GM23338 (cell line): Measurements from ENCODE around the gene MOB3C. TPM values are rescaled to one million over a fixed set of nuclear protein-coding genes. Genes with fewer than 3 reads are reported as not detected.

Experiments used
- ATAC-seq: fragments of 200-7000 bp; cut with Tn5 transposase; 3 replicates; pipeline ENCODE4 v1.9.1; 2020
- DNase-seq: peaks from one replicate; pipeline ENCODE4 v3.0.0-alpha.2; 2015; ENCODE audit warnings: low spot score
- H2AFZ ChIP-seq: fragments of 200-600 bp; sonication (generic); 2 replicates; pipeline ENCODE4 v1.8.0; 2016; ENCODE audit warnings: antibody characterized with exemption, mild to moderate bottlenecking, moderate library complexity
- H3F3A ChIP-seq: fragments of 200-600 bp; sonication (generic); replicated peaks from 2 replicates; pipeline ENCODE4 v1.8.0; 2017; ENCODE audit warnings: antibody characterized with exemption, mixed run types, low read depth
- H3K27ac ChIP-seq: fragments of 200-600 bp; sonication (generic); 2 replicates; pipeline ENCODE4 v1.6.1; 2016; ENCODE audit warnings: low read depth
- H3K27me3 ChIP-seq: fragments of 200-600 bp; sonication (generic); 2 replicates; pipeline ENCODE4 v1.8.0; 2016; ENCODE audit warnings: mild to moderate bottlenecking, mixed run types, moderate library complexity; ENCODE audit not compliant: insufficient read depth
- H3K36me3 ChIP-seq: fragments of 200-600 bp; sonication (generic); 2 replicates; pipeline ENCODE4 v1.8.0; 2016; ENCODE audit warnings: mild to moderate bottlenecking; ENCODE audit not compliant: insufficient read depth
- H3K4me1 ChIP-seq: fragments of 200-600 bp; sonication (generic); 2 replicates; pipeline ENCODE4 v1.8.0; 2016; ENCODE audit warnings: mild to moderate bottlenecking, moderate library complexity; ENCODE audit not compliant: insufficient read depth
- H3K4me2 ChIP-seq: fragments of 200-600 bp; sonication (generic); 2 replicates; pipeline ENCODE4 v1.7.1; 2017; ENCODE audit warnings: mixed run types
- H3K4me3 ChIP-seq: fragments of 200-600 bp; sonication (generic); 2 replicates; pipeline ENCODE4 v1.6.1; 2016; ENCODE audit warnings: mixed run types
- H3K79me2 ChIP-seq: fragments of 200-600 bp; sonication (generic); replicated peaks from 2 replicates; pipeline ENCODE4 v1.8.0; 2017; ENCODE audit warnings: mild to moderate bottlenecking; ENCODE audit not compliant: insufficient read depth
- H3K9me2 ChIP-seq: fragments of 200-600 bp; sonication (generic); 2 replicates; pipeline ENCODE4 v1.8.0; 2017; ENCODE audit not compliant: insufficient read depth
- H4K20me1 ChIP-seq: fragments of 200-600 bp; sonication (generic); replicated peaks from 2 replicates; pipeline ENCODE4 v1.8.0; 2017; ENCODE audit warnings: mild to moderate bottlenecking; ENCODE audit not compliant: insufficient read depth
- H3K27ac Mint-ChIP-seq: 2 replicates; pipeline ENCODE4 v1.8.0; 2020; ENCODE audit warnings: inconsistent platforms, mild to moderate bottlenecking, moderate library complexity, mixed read lengths
- H3K27me3 Mint-ChIP-seq: 3 replicates; pipeline ENCODE4 v1.8.0; 2022; ENCODE audit warnings: low read depth, mild to moderate bottlenecking, moderate library complexity, mixed read lengths, inconsistent platforms; ENCODE audit not compliant: insufficient read depth, poor library complexity
- H3K36me3 Mint-ChIP-seq: 3 replicates; pipeline ENCODE4 v1.8.0; 2021; ENCODE audit warnings: low read depth, mild to moderate bottlenecking, inconsistent platforms, moderate library complexity, mixed read lengths
- H3K4me1 Mint-ChIP-seq: 3 replicates; pipeline ENCODE4 v1.8.0; 2020; ENCODE audit warnings: mild to moderate bottlenecking, inconsistent platforms, mixed read lengths
- H3K4me3 Mint-ChIP-seq: 3 replicates; pipeline ENCODE4 v1.8.0; 2021; ENCODE audit warnings: moderate library complexity, mild to moderate bottlenecking, inconsistent platforms, mixed read lengths
- H3K9me3 Mint-ChIP-seq: 3 replicates; pipeline ENCODE4 v1.8.0; 2020; ENCODE audit warnings: moderate library complexity, mild to moderate bottlenecking, inconsistent platforms, mixed read lengths
- ETS1 ChIP-seq: IDR thresholded peaks from 2 replicates; pipeline ENCODE4 v1.6.1; 2016; ENCODE audit warnings: antibody characterized with exemption
- EZH2 ChIP-seq: fragments of 200-600 bp; sonication (generic); IDR thresholded peaks from one replicate; pipeline ENCODE4 v1.8.0; 2017; ENCODE audit warnings: antibody characterized with exemption, mild to moderate bottlenecking, low read depth; ENCODE audit not compliant: unreplicated experiment
- JUNB ChIP-seq: IDR thresholded peaks from one replicate; pipeline ENCODE4 v1.6.1; 2016; ENCODE audit warnings: antibody characterized with exemption; ENCODE audit not compliant: unreplicated experiment
- POLR2AphosphoS5 ChIP-seq: IDR thresholded peaks from 2 replicates; pipeline ENCODE4 v1.6.1; 2016; ENCODE audit warnings: antibody characterized with exemption, low read depth
- ZNF114 ChIP-seq: fragments of 250-450 bp; sonication (Bioruptor Pico); IDR thresholded peaks from 2 replicates; pipeline ENCODE4 v1.5.0; 2020; ENCODE audit warnings: mild to moderate bottlenecking, moderate library complexity
- polyA plus RNA-seq: library from polyadenylated mRNA; unstranded; fragments of >200 nt; fragmentation: Nextera tagmentation; extraction: Ambion mirVana; gene quantifications from 2 replicates; pipeline ENCODE4 v1.2.1, GENCODE V29; 2016
- total RNA-seq: library from RNA; depleted of rRNA; stranded (reverse); fragments of >200 nt; shearing (Covaris generic); gene quantifications from 2 replicates; pipeline ENCODE4 v1.2.3, GENCODE V29; 2014
- TF ChIP-seq, protein P1 (sequence below): IDR thresholded peaks from one replicate; pipeline ENCODE4 v1.6.1; 2018; ENCODE audit warnings: antibody characterized with exemption; ENCODE audit not compliant: unreplicated experiment

Gene MOB3C
- total and polyA plus RNA-seq, 2 experiments from 2014 or later = 1.1 to 6.2 TPM

DNA sequence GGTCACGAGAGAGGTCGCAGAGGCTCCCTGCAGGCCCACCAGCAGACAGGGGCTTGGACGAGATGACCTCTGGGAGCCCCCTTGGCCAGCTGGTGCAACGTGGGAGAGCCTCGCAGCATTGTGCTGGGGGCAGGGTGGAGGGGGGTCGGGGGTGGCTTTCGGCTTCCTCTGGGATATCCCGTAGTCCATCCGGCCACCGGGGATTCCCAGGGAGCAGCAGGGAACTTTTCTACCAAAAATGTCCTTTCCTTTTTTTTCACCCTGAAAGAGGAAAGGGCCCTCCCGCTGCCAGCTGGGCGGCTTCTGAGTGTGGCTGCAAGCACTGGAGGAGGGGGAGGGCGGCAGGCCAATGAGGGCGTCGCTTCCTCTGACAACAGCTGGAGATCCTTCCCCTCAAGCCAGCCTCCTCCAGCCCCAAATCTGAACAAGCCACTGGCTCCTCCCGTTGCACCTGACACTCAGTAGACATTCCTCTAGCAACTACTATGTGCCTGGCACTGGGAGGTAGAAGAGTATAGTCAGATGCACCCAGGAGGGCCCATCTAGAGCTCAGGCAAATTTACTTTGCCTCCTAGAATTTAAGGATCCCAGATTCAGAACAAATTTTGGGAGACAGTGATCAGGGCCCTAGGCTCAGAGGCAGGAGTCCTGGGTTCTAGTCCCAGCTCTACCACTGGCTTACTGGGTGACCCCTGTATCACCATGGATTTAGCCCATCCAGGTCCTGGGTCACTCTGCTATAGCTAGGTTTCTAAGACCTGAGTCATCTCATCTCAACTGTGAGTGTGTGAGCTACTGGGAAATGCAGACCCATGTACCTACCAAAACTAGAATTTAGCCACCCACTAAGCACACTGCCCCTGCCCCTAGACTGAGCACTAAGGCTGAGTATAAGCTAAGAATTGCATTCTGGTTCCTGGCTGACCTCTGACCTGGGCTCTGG lies 2.7 kb downstream of the MOB3C start:
- Mint-ChIP-seq H3K36me3 (peaks cover 11% of the 10 kb centered on the region; the same call in 2 of the 3 replicates), H3K4me3 (peak overlapping the region; percentile 62), H3K27me3 (peaks cover 26% of the 10 kb centered on the region), H3K4me1 (peaks cover 62% of the 10 kb centered on the region), H3K9me3 (no peaks in the 10 kb centered on the region), H3K27ac (peak overlapping the region; percentile 82)
- Histone ChIP-seq H3K9me2 (no peaks in the 10 kb centered on the region), H3F3A (no peaks in the 10 kb centered on the region), H2AFZ (peak overlapping the region; percentile 8; the same call in 1 of the 2 replicates), H3K27me3 (peaks cover 18% of the 10 kb centered on the region), H4K20me1 (no peaks in the 10 kb centered on the region), H3K79me2 (no peaks in the 10 kb centered on the region), H3K4me2 (peak overlapping the region; percentile 53), H3K4me3 (peak overlapping the region; percentile 39; the same call in 1 of the 2 replicates), H3K36me3 (no peaks in the 10 kb centered on the region), H3K4me1 (peaks cover 34% of the 10 kb centered on the region), H3K27ac (peak overlapping the region; percentile 89)
- TF ChIP-seq POLR2AphosphoS5 (0 out of 2 replicates have a peak, but pooled peaks have one; percentile 17), ETS1 (no peak)
- DNase-seq (peak; percentile 92), ATAC-seq (peak; percentile 81)

DNA sequence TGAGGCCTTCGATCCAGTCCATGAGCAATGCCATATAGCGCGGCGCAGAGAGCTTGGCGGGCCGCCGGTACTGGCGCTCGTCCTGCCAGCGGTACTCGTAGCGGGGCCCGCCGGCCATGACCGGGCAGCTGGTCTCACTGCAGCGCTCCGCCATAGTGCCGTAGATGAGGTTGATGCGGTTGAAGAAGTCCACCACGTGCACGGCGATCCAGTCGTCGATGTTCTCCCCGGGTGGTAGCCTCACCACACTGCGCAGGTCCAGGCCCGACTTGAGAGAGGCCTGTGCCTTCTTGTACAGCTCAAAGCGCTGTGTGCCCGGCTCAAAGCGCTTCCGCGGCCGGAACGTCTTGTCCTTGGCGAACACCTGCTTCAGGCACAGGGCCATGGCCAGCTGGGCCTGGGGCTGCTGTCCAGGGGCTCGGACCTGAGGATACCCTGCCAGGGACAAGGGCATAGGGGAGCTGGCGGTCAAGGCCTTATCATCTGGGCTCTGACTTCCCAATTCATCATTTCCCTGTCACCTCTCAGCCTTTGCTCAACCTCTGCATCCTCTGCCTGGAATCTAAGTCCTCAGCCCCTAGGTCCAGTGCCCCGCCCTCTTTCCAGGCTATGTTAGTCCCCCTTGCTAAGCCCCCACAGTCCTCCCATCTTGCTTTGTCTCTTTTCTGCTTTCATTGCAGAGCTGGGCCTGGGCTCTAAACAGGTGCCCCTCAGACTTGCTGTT lies 3.5 kb downstream of the MOB3C start:
- Mint-ChIP-seq H3K9me3 (no peaks in the 10 kb centered on the region), H3K4me1 (peaks cover 62% of the 10 kb centered on the region), H3K27ac (peak overlapping the region; percentile 82), H3K36me3 (peaks cover 17% of the 10 kb centered on the region), H3K27me3 (peaks cover 26% of the 10 kb centered on the region), H3K4me3 (peak overlapping the region; percentile 62)
- peaks cover 34% of the 10 kb centered on the region for H3K4me1 ChIP-seq
- no peaks in the 10 kb centered on the region for H3K36me3 ChIP-seq
- H3K79me2 ChIP-seq = no peaks in the 10 kb centered on the region
- no peaks in the 10 kb centered on the region for H4K20me1 ChIP-seq
- peak overlapping the region; percentile 89 for H3K27ac ChIP-seq
- no peaks in the 10 kb centered on the region for H3F3A ChIP-seq
- DNase-seq (peak; percentile 60), ATAC-seq (peak; percentile 20)
- H3K4me2 ChIP-seq = peak overlapping the region; percentile 53
- H3K9me2 ChIP-seq = no peaks in the 10 kb centered on the region
- TF ChIP-seq EZH2 (no peak), JUNB (no peak), ZNF114 (CRISPR knock-in tag) (no peak)
- TF ChIP-seq, protein P1, sequence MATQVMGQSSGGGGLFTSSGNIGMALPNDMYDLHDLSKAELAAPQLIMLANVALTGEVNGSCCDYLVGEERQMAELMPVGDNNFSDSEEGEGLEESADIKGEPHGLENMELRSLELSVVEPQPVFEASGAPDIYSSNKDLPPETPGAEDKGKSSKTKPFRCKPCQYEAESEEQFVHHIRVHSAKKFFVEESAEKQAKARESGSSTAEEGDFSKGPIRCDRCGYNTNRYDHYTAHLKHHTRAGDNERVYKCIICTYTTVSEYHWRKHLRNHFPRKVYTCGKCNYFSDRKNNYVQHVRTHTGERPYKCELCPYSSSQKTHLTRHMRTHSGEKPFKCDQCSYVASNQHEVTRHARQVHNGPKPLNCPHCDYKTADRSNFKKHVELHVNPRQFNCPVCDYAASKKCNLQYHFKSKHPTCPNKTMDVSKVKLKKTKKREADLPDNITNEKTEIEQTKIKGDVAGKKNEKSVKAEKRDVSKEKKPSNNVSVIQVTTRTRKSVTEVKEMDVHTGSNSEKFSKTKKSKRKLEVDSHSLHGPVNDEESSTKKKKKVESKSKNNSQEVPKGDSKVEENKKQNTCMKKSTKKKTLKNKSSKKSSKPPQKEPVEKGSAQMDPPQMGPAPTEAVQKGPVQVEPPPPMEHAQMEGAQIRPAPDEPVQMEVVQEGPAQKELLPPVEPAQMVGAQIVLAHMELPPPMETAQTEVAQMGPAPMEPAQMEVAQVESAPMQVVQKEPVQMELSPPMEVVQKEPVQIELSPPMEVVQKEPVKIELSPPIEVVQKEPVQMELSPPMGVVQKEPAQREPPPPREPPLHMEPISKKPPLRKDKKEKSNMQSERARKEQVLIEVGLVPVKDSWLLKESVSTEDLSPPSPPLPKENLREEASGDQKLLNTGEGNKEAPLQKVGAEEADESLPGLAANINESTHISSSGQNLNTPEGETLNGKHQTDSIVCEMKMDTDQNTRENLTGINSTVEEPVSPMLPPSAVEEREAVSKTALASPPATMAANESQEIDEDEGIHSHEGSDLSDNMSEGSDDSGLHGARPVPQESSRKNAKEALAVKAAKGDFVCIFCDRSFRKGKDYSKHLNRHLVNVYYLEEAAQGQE = no peak
- peak overlapping the region; percentile 39; the same call in 1 of the 2 replicates for H3K4me3 ChIP-seq
- H3K27me3 ChIP-seq = peaks cover 13% of the 10 kb centered on the region
- H2AFZ ChIP-seq = peak overlapping the region; percentile 8; the same call in 1 of the 2 replicates
